Measurements from ENCODE around the gene ZBTB49.

DNA sequence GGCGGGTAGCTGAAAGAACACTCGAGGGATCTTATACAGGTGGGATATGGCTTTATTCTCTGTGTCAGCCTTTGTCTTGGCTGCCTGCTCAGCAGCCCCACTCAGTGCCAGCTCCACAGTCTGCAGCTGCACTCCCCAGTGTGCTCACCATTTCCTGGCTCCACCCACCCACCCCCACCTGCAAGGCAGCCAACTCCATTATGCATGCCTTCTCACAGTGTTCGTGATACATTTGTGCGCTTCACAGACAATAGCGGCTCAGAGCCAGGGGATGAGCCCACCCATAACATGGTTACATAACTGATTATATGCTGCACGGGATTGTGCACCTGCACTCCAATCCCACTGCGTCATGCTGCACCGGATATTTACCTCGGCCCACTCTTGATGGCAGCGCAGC lies 33.3 kb upstream of the ZBTB49 start:
- TF ChIP-seq, protein P1, sequence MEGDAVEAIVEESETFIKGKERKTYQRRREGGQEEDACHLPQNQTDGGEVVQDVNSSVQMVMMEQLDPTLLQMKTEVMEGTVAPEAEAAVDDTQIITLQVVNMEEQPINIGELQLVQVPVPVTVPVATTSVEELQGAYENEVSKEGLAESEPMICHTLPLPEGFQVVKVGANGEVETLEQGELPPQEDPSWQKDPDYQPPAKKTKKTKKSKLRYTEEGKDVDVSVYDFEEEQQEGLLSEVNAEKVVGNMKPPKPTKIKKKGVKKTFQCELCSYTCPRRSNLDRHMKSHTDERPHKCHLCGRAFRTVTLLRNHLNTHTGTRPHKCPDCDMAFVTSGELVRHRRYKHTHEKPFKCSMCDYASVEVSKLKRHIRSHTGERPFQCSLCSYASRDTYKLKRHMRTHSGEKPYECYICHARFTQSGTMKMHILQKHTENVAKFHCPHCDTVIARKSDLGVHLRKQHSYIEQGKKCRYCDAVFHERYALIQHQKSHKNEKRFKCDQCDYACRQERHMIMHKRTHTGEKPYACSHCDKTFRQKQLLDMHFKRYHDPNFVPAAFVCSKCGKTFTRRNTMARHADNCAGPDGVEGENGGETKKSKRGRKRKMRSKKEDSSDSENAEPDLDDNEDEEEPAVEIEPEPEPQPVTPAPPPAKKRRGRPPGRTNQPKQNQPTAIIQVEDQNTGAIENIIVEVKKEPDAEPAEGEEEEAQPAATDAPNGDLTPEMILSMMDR (IDR thresholded peaks at IDR 0.05): no peak
- TF ChIP-seq POLR2A (IDR thresholded peaks at IDR 0.05): no peak
